ENCODE data around the gene RNF32.

DNA sequence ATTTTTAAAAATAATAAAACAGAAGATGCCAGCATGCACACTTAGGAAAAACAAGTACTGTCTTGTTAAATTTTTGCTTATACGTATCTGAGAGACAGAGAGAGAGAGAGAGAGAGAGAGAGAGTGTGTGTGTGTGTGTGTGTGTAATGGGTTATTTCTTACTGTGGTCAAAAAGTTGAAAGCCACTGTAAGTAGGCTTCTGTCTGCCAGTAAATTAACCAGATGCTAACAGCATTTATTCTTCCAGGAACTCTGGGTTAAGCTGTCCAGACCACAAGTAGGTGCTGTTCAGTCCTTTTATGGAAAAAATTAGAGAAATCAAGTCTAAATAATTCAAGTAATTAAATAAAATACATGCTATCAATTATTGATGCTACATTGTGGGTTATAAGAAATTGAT, 39.7 kb downstream of the RNF32 start:
- TF ChIP-seq CTCF (conservative IDR thresholded peaks at IDR 0.05 in 1 of 2, IDR thresholded peaks at IDR 0.05 in 1 of 2; ENCODE audit: extremely low read depth in 1 of 2, insufficient read depth in 1 of 2, low read depth in 1 of 2, low read length in 2 of 2) (no peak), EZH2 (IDR thresholded peaks at IDR 0.05; ENCODE audit: borderline replicate concordance, low read length) (no peak)

All from mammary epithelial cell (primary cell).